ENCODE data around the gene PCNT. TPM values are rescaled to one million over a fixed set of nuclear protein-coding genes. Genes with fewer than 3 reads are reported as not detected.
A peak's percentile ranks its signal among the peaks of the same experiment; 100 is the strongest.
"Not testable (repeated sequence)": the region's sequence is repeated elsewhere in the genome, so short reads cannot be mapped to it uniquely, and the experiment has no call there.

Gene PCNT
- total RNA-seq, 1 donor from 2014 or later, result 20.9 TPM

DNA sequence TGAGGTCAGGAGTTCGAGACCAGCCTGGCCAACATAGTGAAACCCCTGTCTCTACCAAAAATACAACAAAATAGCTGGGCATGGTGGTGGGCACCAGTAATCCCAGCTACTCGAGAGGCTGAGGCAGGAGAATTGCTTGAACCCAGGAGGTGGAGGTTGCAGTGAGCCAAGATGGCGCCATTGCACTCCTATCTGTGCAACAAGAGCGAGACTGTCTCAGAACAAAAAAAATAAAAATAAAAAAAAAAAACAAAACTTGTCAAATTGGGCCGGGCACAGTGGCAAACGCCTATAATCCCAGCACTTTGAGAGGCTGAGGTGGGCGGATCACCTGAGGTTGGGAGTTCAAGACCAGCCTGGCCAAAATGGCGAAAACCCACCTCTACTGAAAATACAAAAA lies 13.7 kb upstream of the PCNT start:
- DNase-seq, result not testable (repeated sequence)

GRCh38 chr21:46311568-46311967 lies 12.4 kb upstream of the PCNT start:
- no peak for DNase-seq

DNA sequence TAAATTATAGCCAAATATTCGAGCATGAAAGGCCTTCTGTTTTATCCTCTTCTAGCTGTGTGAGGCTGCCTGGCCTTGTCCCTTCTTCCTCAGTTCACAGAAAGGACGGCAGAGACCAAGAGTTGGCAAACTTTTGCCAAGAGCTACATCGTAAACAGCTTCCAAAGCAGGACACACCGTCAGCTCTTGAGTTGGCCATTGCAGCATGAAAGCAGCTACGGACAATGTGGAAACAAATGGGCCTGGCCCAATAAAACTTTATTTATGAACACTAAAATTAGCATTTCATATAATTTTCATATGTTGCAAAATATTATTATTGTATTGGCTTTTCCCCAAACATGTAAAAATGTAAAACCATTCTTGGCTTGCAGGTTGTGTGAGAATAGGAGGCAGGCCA lies 11.0 kb upstream of the PCNT start:
- no peak for DNase-seq

DNA sequence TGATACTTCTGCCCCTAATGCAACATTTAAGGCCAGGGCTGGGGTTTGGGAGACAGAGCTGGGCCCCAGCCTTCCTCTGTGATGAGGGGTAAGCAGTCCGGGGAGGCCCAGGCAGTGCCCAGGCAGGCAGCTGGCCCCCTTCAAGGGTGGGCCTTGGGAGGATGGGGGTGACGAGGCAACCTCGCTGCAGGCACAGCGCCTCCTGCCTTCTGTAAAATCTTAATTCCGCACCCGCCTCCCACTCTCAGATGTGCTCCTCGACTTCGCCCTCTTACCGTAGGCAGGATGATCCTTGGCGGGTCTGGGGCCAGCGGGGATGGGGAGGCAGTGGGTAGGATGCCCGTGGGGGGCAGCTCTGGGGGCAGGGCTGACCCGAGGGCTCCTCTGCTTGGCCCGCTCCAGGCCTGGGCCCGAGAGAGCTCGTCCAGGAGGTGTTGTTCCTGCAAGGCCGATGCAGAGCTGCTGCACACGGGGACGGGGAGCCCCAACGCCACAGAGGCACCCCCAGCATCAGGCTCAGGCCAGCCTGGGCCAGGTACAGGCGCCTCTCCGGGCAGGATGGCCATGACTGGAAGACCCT lies 9.4 kb upstream of the PCNT start:
- no peak for DNase-seq

GRCh38 chr21:46316708-46317324 lies 7.1 kb upstream of the PCNT start:
- no peak for DNase-seq

- no peak for DNase-seq
Observed at GRCh38 chr21:46317710-46318463, 6.1 kb upstream of the PCNT start.

DNA sequence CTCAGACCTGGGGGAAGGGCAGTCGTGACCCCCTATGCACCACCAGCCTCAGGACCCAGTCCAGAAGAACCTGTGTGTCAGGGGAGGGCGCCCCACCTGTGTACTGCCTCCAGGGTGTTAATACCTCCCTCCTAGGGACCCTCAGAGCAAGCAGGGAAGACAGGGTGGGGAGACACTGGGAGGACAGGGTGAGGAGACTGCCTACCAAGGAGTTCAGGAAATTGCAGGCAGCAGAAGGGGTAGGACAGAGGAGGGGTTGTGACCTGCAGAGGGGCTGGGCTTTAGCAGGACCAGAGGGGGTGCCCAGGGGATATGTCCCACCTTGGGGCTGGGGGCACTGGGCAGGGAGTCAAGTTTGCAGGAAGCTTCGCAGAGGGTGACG lies 5.5 kb upstream of the PCNT start:
- no peak for DNase-seq

GRCh38 chr21:46319186-46319585 lies 4.8 kb upstream of the PCNT start:
- DNase-seq, result no peak

DNA sequence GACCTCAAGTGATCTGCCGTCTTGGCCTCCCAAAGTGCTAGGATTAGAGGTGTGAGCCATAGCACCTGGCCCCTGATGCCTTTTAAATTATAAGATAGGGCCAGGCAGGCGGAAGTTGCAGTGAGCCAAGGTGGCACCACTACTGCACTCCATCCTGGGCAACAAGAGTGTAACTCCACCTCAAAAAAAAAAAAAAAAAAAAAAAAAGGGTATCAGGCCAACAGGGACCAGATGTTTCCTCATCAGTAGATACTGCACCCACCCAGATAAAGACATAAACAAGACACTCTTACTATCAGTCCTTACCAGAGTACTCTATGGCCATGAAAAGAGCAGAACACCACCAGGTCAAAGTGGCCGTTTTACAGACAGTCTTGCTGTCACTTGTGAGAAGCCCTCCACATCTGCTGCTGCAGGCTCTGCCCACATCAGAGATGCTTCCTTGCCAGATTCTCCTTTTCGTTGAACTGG lies 3.6 kb upstream of the PCNT start:
- DNase-seq, result peak; percentile 50

DNA sequence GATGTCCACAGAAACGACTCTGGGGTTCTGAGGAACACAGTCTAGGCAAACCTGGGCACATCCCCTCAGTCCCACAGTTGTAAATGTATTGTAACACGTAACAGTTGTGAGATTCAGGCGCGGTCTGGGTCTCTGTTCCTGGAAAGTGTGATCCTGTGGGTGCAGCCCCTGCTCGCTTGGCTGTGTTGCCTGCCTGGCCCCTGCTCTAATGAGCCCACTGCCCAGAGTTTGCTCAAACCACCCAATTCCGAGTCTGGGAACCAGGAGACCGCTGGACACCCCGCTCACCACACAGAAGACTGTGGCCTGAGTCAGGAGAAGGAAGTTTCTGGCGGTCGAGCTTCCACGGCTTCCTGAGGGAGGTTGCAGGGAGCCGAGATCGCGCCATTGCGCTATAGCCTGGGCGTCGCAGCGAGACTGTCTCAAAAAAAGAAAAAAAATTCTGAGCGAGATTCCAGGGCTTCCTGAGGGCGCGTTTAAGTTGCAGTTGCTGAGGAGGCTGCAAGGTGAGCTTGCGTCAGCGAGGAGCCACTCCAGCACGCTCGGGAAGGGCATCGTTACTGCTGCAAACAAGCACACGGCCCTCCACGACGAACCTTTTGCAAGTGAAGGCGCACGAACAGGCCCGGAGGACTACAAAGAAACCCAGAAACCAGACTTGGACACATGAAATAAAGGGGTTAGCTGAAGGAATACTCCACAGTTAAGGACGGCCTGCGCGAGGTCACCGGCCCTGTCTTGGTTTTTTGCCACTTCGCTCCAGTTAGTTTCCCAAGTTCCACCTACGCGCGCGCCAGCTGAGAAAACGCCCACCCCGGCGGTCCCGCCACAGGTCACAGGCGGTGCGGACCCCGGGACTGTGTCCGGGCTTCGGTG lies 1.4 kb upstream of the PCNT start:
- DNase-seq, result peak; percentile 56

GRCh38 chr21:46323227-46323709 lies 688 bp upstream of the PCNT start:
- DNase-seq, result peak; percentile 38

- DNase-seq, result peak; percentile 91
Observed at GRCh38 chr21:46324390-46325072, 575 bp downstream of the PCNT start.

- peak; percentile 66 for DNase-seq
Observed at GRCh38 chr21:46325073-46325912, 1.3 kb downstream of the PCNT start.

DNA sequence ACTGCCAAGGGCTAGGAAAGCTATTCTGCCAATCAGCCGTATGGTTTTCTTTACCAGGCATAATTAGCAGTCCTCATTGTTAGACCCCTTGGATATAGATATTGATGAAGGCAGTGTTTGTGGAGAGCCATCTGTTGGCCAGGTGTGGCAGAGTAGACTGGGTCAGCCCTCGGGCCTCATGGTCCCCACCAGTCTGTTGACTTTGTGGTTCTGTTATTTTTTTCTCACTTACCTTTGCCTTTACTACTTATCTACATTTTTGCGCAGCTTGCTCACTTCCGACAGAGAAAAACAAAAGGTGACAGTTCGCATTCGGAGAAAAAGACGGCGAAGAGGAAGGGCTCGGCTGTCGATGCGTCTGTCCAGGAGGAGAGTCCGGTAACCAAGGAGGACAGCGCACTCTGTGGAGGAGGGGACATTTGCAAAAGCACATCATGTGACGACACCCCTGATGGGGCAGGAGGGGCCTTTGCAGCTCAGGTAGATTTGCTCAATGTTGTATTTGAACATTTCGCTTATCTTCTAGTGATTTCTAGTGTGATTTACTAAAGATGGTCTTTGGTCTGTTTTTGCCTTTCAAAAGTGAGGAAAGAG lies 2.3 kb downstream of the PCNT start:
- no peak for DNase-seq

GRCh38 chr21:46327711-46328110 lies 3.8 kb downstream of the PCNT start:
- no peak for DNase-seq

DNA sequence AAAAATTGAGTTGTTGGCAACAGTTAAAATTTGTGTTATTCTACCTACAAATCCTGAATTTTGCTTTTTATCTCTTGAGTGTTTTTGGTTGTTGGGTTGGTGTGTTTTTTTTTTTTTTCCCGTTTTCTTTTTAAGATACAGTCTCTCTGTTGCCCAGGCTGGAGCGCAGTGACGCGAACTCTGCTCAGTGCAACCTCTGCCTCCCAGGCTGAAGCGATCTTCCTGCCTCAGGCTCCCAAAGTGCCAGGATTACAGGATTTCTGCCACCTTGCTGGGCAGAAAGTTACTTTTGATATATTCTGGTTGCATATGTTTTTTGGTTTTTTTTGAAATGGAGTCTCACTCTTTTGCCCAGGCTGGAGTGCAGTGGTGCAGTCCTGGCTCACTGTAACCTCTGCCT lies 4.2 kb downstream of the PCNT start:
- no peak for DNase-seq

- DNase-seq, result no peak
Observed at GRCh38 chr21:46329796-46330195, 5.8 kb downstream of the PCNT start.

DNA sequence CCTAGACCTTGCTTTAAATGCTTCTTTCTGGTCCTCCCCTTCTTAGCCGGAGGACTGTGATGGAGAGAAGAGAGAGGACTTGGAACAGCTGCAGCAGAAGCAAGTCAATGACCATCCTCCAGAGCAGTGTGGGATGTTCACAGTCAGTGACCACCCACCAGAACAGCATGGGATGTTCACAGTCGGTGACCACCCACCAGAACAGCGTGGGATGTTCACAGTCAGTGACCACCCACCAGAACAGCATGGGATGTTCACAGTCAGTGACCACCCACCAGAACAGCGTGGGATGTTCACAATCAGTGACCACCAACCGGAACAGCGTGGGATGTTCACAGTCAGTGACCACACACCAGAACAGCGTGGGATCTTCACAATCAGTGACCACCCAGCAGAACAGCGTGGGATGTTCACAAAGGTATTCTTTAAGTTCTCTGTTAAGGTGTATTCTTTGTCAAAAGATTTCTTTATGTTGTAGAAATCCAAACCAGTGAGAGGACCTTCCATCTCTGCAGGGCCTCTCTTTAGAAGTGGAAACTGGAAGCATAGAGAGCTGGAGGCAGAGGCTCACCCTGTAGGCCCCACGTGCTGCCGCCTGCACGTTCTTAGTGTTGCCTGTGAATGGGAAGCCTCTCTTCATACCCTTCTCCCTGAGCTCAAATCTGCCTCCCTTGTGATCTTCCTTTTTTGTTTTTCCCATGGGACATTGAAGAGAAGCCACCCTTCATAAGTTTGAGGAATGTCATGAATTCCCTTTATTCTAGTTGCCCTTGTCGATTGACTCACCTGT lies 10.6 kb downstream of the PCNT start:
- DNase-seq, result no peak

- no peak for DNase-seq
Observed at GRCh38 chr21:46336603-46337002, 12.6 kb downstream of the PCNT start.

- no peak for DNase-seq
Observed at GRCh38 chr21:46340998-46341397, 17.0 kb downstream of the PCNT start.

Measured in dermis blood vessel endothelial cell (primary cell).